Stimulated activated CD8-positive, alpha-beta memory T cell treated with anti-CD3 and anti-CD28 coated beads, Interleukin-15, amount 100 ng/mL, for 1 hour (primary cell): ENCODE data around the gene LGR6.
A peak's percentile ranks its signal among the peaks of the same experiment; 100 is the strongest.
"Not testable (repeated sequence)": the region's sequence is repeated elsewhere in the genome, so short reads cannot be mapped to it uniquely, and the experiment has no call there.

Experiments used
- DNase-seq: peaks from one replicate; pipeline ENCODE4 v3.0.0-alpha.2; 2020; ENCODE audit warnings: low read depth

Gene LGR6

GRCh38 chr1:202223121-202223860 is 29.7 kb downstream of the LGR6 start:
- no peak for DNase-seq

GRCh38 chr1:202224453-202224852 is 30.9 kb downstream of the LGR6 start:
- DNase-seq = no peak

GRCh38 chr1:202225131-202225530 is 31.5 kb downstream of the LGR6 start:
- DNase-seq = no peak

GRCh38 chr1:202227053-202227672 is 33.6 kb downstream of the LGR6 start:
- DNase-seq = no peak

GRCh38 chr1:202227997-202228401 is 34.4 kb downstream of the LGR6 start:
- no peak for DNase-seq

GRCh38 chr1:202228484-202229122 is 35.0 kb downstream of the LGR6 start:
- DNase-seq = no peak

- no peak for DNase-seq
Observed at GRCh38 chr1:202229376-202229775, 35.8 kb downstream of the LGR6 start.

GRCh38 chr1:202230061-202230938 is 36.7 kb downstream of the LGR6 start:
- DNase-seq = no peak

- DNase-seq = no peak
Observed at GRCh38 chr1:202230939-202231645, 37.5 kb downstream of the LGR6 start.

- no peak for DNase-seq
Observed at GRCh38 chr1:202233171-202233570, 39.6 kb downstream of the LGR6 start.

GRCh38 chr1:202233804-202234203 is 40.2 kb downstream of the LGR6 start:
- DNase-seq = no peak

- no peak for DNase-seq
Observed at GRCh38 chr1:202234331-202235002, 40.9 kb downstream of the LGR6 start.

GRCh38 chr1:202235003-202235660 is 41.5 kb downstream of the LGR6 start:
- no peak for DNase-seq

GRCh38 chr1:202235856-202236837 is 42.5 kb downstream of the LGR6 start:
- peak; percentile 58 for DNase-seq

GRCh38 chr1:202237052-202237451 is 43.5 kb downstream of the LGR6 start:
- no peak for DNase-seq

GRCh38 chr1:202238914-202239313 is 45.3 kb downstream of the LGR6 start:
- DNase-seq = no peak

- DNase-seq = not testable (repeated sequence)
Observed at GRCh38 chr1:202240226-202240625, 46.6 kb downstream of the LGR6 start.

GRCh38 chr1:202240956-202241355 is 47.4 kb downstream of the LGR6 start:
- DNase-seq = no peak

GRCh38 chr1:202241376-202242079 is 47.9 kb downstream of the LGR6 start:
- DNase-seq = no peak
